Measurements from ENCODE around the gene CCDC74A.
A peak's percentile ranks its signal among the peaks of the same experiment; 100 is the strongest.
"Not testable (repeated sequence)": the region's sequence is repeated elsewhere in the genome, so short reads cannot be mapped to it uniquely, and the experiment has no call there.

CCDC74A gene

GRCh38 chr2:131504082-131504750 lies 23.5 kb upstream of the CCDC74A start:
- H3K4me3 Mint-ChIP-seq; H3K9me3 Mint-ChIP-seq; H3K4me1 Mint-ChIP-seq; H3K27ac Mint-ChIP-seq; H3K27me3 Mint-ChIP-seq (ENCODE audit: low read depth): not testable (repeated sequence)
- peaks cover 36% of the 10 kb centered on the region for H3K36me3 Mint-ChIP-seq (ENCODE audit: low read depth)

GRCh38 chr2:131509615-131510014 lies 18.1 kb upstream of the CCDC74A start:
- H3K9me3 Mint-ChIP-seq = no peaks in the 10 kb centered on the region
- H3K4me3 Mint-ChIP-seq = no peak overlapping the region
- no peaks in the 10 kb centered on the region for H3K27me3 Mint-ChIP-seq (ENCODE audit: low read depth)
- H3K4me1 Mint-ChIP-seq = no peaks in the 10 kb centered on the region
- no peak overlapping the region for H3K27ac Mint-ChIP-seq
- peaks cover 30% of the 10 kb centered on the region for H3K36me3 Mint-ChIP-seq (ENCODE audit: low read depth)
- TF ChIP-seq CTCF (IDR thresholded peaks at IDR 0.05; ENCODE audit: unreplicated experiment in 3 of 3) = no peak

- Mint-ChIP-seq H3K36me3 (ENCODE audit: low read depth) (peaks cover 21% of the 10 kb centered on the region), H3K27ac (peak overlapping the region; percentile 61 to 93 (median 76))
- H3K27me3 Mint-ChIP-seq (ENCODE audit: low read depth); H3K9me3 Mint-ChIP-seq; H3K4me1 Mint-ChIP-seq; H3K4me3 Mint-ChIP-seq: not testable (repeated sequence)
- TF ChIP-seq CTCF (IDR thresholded peaks at IDR 0.05; ENCODE audit: unreplicated experiment in 3 of 3) = peak in 1 of 3 experiments; percentile 9
Observed at GRCh38 chr2:131511291-131511968, 16.3 kb upstream of the CCDC74A start.

- not testable (repeated sequence) for H3K9me3 Mint-ChIP-seq; H3K4me1 Mint-ChIP-seq; H3K27me3 Mint-ChIP-seq (ENCODE audit: low read depth)
Observed at GRCh38 chr2:131511969-131512870, 15.5 kb upstream of the CCDC74A start.

GRCh38 chr2:131514408-131515166 lies 13.1 kb upstream of the CCDC74A start:
- not testable (repeated sequence) for H3K36me3 Mint-ChIP-seq (ENCODE audit: low read depth); H3K27ac Mint-ChIP-seq; H3K4me1 Mint-ChIP-seq; H3K27me3 Mint-ChIP-seq (ENCODE audit: low read depth); H3K4me3 Mint-ChIP-seq; H3K9me3 Mint-ChIP-seq

More at GRCh38 chr2:131511969-131512870, 15.5 kb upstream of the CCDC74A start:
- H3K4me3 Mint-ChIP-seq = not testable (repeated sequence)
- H3K27ac Mint-ChIP-seq = peak overlapping the region; percentile 78 to 93 (median 84)
- peaks cover 18% of the 10 kb centered on the region for H3K36me3 Mint-ChIP-seq (ENCODE audit: low read depth)

GRCh38 chr2:131515235-131515634 lies 12.5 kb upstream of the CCDC74A start:
- not testable (repeated sequence) for H3K4me1 Mint-ChIP-seq; H3K9me3 Mint-ChIP-seq; H3K27ac Mint-ChIP-seq; H3K4me3 Mint-ChIP-seq; H3K27me3 Mint-ChIP-seq (ENCODE audit: low read depth)
- peaks cover 12% of the 10 kb centered on the region for H3K36me3 Mint-ChIP-seq (ENCODE audit: low read depth)

- H3K36me3 Mint-ChIP-seq (ENCODE audit: low read depth) = peaks cover 12% of the 10 kb centered on the region
- TF ChIP-seq CTCF (IDR thresholded peaks at IDR 0.05; ENCODE audit: unreplicated experiment in 3 of 3) = no peak
- no peaks in the 10 kb centered on the region for H3K9me3 Mint-ChIP-seq
- H3K27ac Mint-ChIP-seq = no peak overlapping the region
- no peaks in the 10 kb centered on the region for H3K27me3 Mint-ChIP-seq (ENCODE audit: low read depth)
- no peaks in the 10 kb centered on the region for H3K4me1 Mint-ChIP-seq
- no peak overlapping the region for H3K4me3 Mint-ChIP-seq
Observed at GRCh38 chr2:131516011-131516410, 11.7 kb upstream of the CCDC74A start.

Data from nephron (organoid).